ENCODE measurements around the gene SDK1.

SDK1 gene

DNA sequence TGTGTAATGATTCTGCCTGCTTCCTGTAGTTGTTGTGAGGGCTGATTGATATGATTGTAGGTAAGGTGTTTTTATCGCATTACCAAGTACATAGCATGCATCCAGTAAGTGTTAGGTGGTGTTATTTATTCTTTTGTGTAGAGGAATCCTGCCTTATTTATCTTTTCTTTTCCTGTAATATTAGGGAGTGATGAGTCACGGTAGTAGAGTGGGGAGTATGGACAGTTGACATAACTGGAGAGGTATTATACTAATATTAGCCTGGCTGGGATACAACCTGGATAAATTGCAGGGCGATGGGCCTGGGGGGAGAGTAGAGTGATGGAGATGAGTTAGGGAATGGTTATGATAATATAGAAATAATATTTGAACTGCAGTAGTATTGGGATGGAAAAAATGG, 9.8 kb downstream of the SDK1 start:
- TF ChIP-seq CTCF (conservative IDR thresholded peaks at IDR 0.05; ENCODE audit: low read depth, low read length): no peak
- H3K4me3 ChIP-seq (ENCODE audit: low read depth, low read length): no peak overlapping the region
- no peak for DNase-seq (ENCODE audit: low read depth)

GRCh38 chr7:3312583-3312982, 11.5 kb downstream of the SDK1 start:
- no peak for DNase-seq (ENCODE audit: low read depth)

GRCh38 chr7:3318874-3319273, 17.8 kb downstream of the SDK1 start:
- DNase-seq (ENCODE audit: low read depth): no peak
- H3K4me3 ChIP-seq (ENCODE audit: low read depth, low read length): no peak overlapping the region
- no peak for TF ChIP-seq CTCF (conservative IDR thresholded peaks at IDR 0.05; ENCODE audit: low read depth, low read length)

More at GRCh38 chr7:3312583-3312982, 11.5 kb downstream of the SDK1 start:
- H3K4me3 ChIP-seq (ENCODE audit: low read depth, low read length): no peak overlapping the region
- TF ChIP-seq CTCF (conservative IDR thresholded peaks at IDR 0.05; ENCODE audit: low read depth, low read length): no peak

- no peak for DNase-seq (ENCODE audit: low read depth)
- TF ChIP-seq CTCF (conservative IDR thresholded peaks at IDR 0.05; ENCODE audit: low read depth, low read length): no peak
- H3K4me3 ChIP-seq (ENCODE audit: low read depth, low read length): no peak overlapping the region
Observed at GRCh38 chr7:3321206-3321605, 20.2 kb downstream of the SDK1 start.

- DNase-seq (ENCODE audit: low read depth): no peak
- TF ChIP-seq CTCF (conservative IDR thresholded peaks at IDR 0.05; ENCODE audit: low read depth, low read length): no peak
- H3K4me3 ChIP-seq (ENCODE audit: low read depth, low read length): no peak overlapping the region
Observed at GRCh38 chr7:3321745-3322144, 20.7 kb downstream of the SDK1 start.

DNA sequence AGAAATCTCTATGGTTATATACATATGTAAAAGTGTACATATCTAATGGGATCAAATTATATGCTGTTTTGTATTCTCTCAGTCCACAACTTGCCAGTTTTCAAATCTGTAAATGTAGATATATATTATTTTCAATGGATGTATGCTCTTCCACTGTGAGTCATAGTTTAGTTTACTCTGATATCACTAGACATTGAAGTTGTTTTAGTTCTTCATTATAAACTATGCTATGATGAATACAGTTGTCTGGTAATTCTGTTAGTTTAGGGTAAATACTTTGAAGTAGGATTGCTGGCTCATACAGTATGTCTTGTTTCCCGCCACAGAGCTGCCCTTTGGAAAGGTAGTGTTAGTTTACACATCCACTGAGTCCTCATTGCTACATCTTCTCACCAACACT, 25.2 kb downstream of the SDK1 start:
- no peak overlapping the region for H3K4me3 ChIP-seq (ENCODE audit: low read depth, low read length)
- TF ChIP-seq CTCF (conservative IDR thresholded peaks at IDR 0.05; ENCODE audit: low read depth, low read length): no peak
- DNase-seq (ENCODE audit: low read depth): no peak

DNA sequence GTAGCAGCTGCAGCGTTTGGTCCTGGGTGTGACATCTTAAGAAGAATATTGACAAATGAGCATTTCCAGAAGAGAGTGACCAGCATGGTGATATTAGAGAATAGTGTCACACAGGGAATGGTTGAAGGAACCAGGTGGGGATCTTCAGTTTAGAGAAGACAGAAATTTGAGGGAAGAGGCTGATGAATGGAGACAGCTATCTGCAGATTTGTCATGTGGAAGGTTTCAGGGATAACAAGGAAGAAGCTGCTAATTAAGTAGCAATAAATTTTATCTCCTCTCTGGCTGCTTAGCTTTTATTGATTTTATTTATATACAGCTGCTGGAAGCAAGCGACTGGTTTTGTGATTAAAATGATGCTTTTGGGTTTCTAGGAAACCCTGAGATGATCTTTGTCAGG, 26.0 kb downstream of the SDK1 start:
- no peak for TF ChIP-seq CTCF (conservative IDR thresholded peaks at IDR 0.05; ENCODE audit: low read depth, low read length)
- no peak overlapping the region for H3K4me3 ChIP-seq (ENCODE audit: low read depth, low read length)
- no peak for DNase-seq (ENCODE audit: low read depth)

Data from choroid plexus epithelial cell (primary cell).